Measurements from ENCODE around the gene AIPL1.

AIPL1 gene

GRCh38 chr17:6465206-6466003 is 30.5 kb upstream of the AIPL1 start:
- DNase-seq (ENCODE audit: low read depth) = no peak

GRCh38 chr17:6464446-6465041 is 29.6 kb upstream of the AIPL1 start:
- no peak for DNase-seq (ENCODE audit: low read depth)

GRCh38 chr17:6463616-6464445 is 28.9 kb upstream of the AIPL1 start:
- DNase-seq (ENCODE audit: low read depth) = no peak

- DNase-seq (ENCODE audit: low read depth) = no peak
Observed at GRCh38 chr17:6462692-6463091, 27.8 kb upstream of the AIPL1 start.

- DNase-seq (ENCODE audit: low read depth) = no peak
Observed at GRCh38 chr17:6461792-6462524, 27.0 kb upstream of the AIPL1 start.

- DNase-seq (ENCODE audit: low read depth) = no peak
Observed at GRCh38 chr17:6461246-6461645, 26.3 kb upstream of the AIPL1 start.

- DNase-seq (ENCODE audit: low read depth) = no peak
Observed at GRCh38 chr17:6460531-6461161, 25.7 kb upstream of the AIPL1 start.

GRCh38 chr17:6458460-6458950 is 23.6 kb upstream of the AIPL1 start:
- DNase-seq (ENCODE audit: low read depth) = no peak

- DNase-seq (ENCODE audit: low read depth) = no peak
Observed at GRCh38 chr17:6457688-6458459, 23.0 kb upstream of the AIPL1 start.

GRCh38 chr17:6456914-6457687 is 22.2 kb upstream of the AIPL1 start:
- DNase-seq (ENCODE audit: low read depth) = no peak

- no peak for DNase-seq (ENCODE audit: low read depth)
Observed at GRCh38 chr17:6456321-6456720, 21.4 kb upstream of the AIPL1 start.

- no peak for DNase-seq (ENCODE audit: low read depth)
Observed at GRCh38 chr17:6455321-6455705, 20.4 kb upstream of the AIPL1 start.

GRCh38 chr17:6454495-6455320 is 19.8 kb upstream of the AIPL1 start:
- no peak for DNase-seq (ENCODE audit: low read depth)

GRCh38 chr17:6453279-6454024 is 18.5 kb upstream of the AIPL1 start:
- DNase-seq (ENCODE audit: low read depth) = no peak

GRCh38 chr17:6452471-6453266 is 17.7 kb upstream of the AIPL1 start:
- DNase-seq (ENCODE audit: low read depth) = no peak

- DNase-seq (ENCODE audit: low read depth) = no peak
Observed at GRCh38 chr17:6450926-6451832, 16.3 kb upstream of the AIPL1 start.
